HEK293 (cell line): ENCODE measurements around the gene STK40.

Experiments
- CTCF ChIA-PET: fragments of 350-600 bp; formaldehyde crosslinking; extraction: SDS; loops from one replicate; lab custom pipeline; 2021; ENCODE audit warnings: antibody characterized with exemption; lab: Yijun Ruan, JAX
- POLR2A ChIA-PET: fragments of 300-600 bp; formaldehyde crosslinking; extraction: SDS; loops from one replicate; lab custom pipeline; 2020; ENCODE audit warnings: antibody characterized with exemption, inconsistent platforms; lab: Yijun Ruan, JAX
- H3K27ac ChIP-seq: fragments of 200-500 bp; sonication (Bioruptor generic); 2 replicates; pipeline ENCODE4 v1.5.1; 2014; ENCODE audit warnings: low read depth, low read length, control low read depth, inconsistent platforms; ENCODE audit errors: extremely low read depth
- H3K36me3 ChIP-seq, 2 experiments: fragments of 200-500 bp in 1 of 2; sonication (Bioruptor generic) in 1 of 2; 1 replicate in 1 of 2; 2 replicates in 1 of 2; pipeline ENCODE4 v1.5.1; 2014 to 2017; ENCODE audit warnings: inconsistent platforms in 2 of 2, low read length in 2 of 2; ENCODE audit not compliant: control insufficient read depth in 2 of 2, insufficient read depth in 1 of 2
- H3K4me1 ChIP-seq: fragments of 200-500 bp; sonication (Bioruptor generic); 2 replicates; pipeline ENCODE4 v1.5.1; 2014; ENCODE audit warnings: mild to moderate bottlenecking, low read length, inconsistent platforms; ENCODE audit not compliant: control insufficient read depth, insufficient read depth
- H3K4me3 ChIP-seq: 2 replicates; pipeline ENCODE4 v1.5.1; 2011; ENCODE audit warnings: low read depth, mild to moderate bottlenecking, control low read depth, low read length, moderate library complexity
- H3K9me3 ChIP-seq: fragments of 200-500 bp; sonication (Bioruptor generic); 2 replicates; pipeline ENCODE4 v1.5.1; 2014; ENCODE audit warnings: low read depth, low read length, inconsistent platforms; ENCODE audit not compliant: control insufficient read depth, insufficient read depth
- HOXC10 ChIP-seq: sonication (generic); formaldehyde crosslinking; IDR thresholded peaks from 2 replicates; pipeline ENCODE4 v1.8.1; 2023; ENCODE audit warnings: mild to moderate bottlenecking, missing genetic modification reagents
- KLF1 ChIP-seq: fragments of 450-650 bp; formaldehyde crosslinking; IDR thresholded peaks from 2 replicates; pipeline ENCODE4 v1.5.1; 2016; ENCODE audit warnings: missing biosample characterization, missing genetic modification characterization
- TRIM28 ChIP-seq: IDR thresholded peaks from 2 replicates; pipeline ENCODE4 v1.6.1; 2011; ENCODE audit warnings: low read length, control low read depth, borderline replicate concordance
- ZNF132 ChIP-seq: fragments of 450-650 bp; formaldehyde crosslinking; IDR thresholded peaks from 2 replicates; pipeline ENCODE4 v1.5.1; 2017; ENCODE audit warnings: missing biosample characterization, missing genetic modification characterization, borderline replicate concordance
- ZNF174 ChIP-seq: fragments of 450-650 bp; formaldehyde crosslinking; IDR thresholded peaks from 2 replicates; pipeline ENCODE4 v1.5.0; 2017; ENCODE audit warnings: missing biosample characterization, mild to moderate bottlenecking, missing genetic modification characterization
- ZNF223 ChIP-seq: fragments of 450-650 bp; formaldehyde crosslinking; IDR thresholded peaks from 2 replicates; pipeline ENCODE4 v1.5.1; 2016; ENCODE audit warnings: missing biosample characterization, missing genetic modification characterization
- ZNF23 ChIP-seq: fragments of 450-650 bp; formaldehyde crosslinking; IDR thresholded peaks from 2 replicates; pipeline ENCODE4 v1.5.1; 2016; ENCODE audit warnings: missing biosample characterization, missing genetic modification characterization, borderline replicate concordance
- ZNF501 ChIP-seq: fragments of 450-650 bp; formaldehyde crosslinking; IDR thresholded peaks from 2 replicates; pipeline ENCODE4 v1.5.1; 2016; ENCODE audit warnings: missing biosample characterization, missing genetic modification characterization
- ZNF560 ChIP-seq: fragments of 450-650 bp; formaldehyde crosslinking; IDR thresholded peaks from 2 replicates; pipeline ENCODE4 v1.5.1; 2017; ENCODE audit warnings: missing biosample characterization, missing genetic modification characterization, borderline replicate concordance
- ZNF747 ChIP-seq: fragments of 450-650 bp; formaldehyde crosslinking; IDR thresholded peaks from 2 replicates; pipeline ENCODE4 v1.5.1; 2016; ENCODE audit warnings: missing biosample characterization, missing genetic modification characterization
- ZXDB ChIP-seq: fragments of 450-650 bp; formaldehyde crosslinking; IDR thresholded peaks from 2 replicates; pipeline ENCODE4 v1.5.1; 2016; ENCODE audit warnings: missing biosample characterization, missing genetic modification characterization
- TF ChIP-seq, protein P1 (sequence below): fragments of 450-650 bp; formaldehyde crosslinking; IDR thresholded peaks from 2 replicates; pipeline ENCODE4 v1.5.1; 2016; ENCODE audit warnings: missing biosample characterization, missing genetic modification characterization
- TF ChIP-seq, protein P2 (sequence below): fragments of 450-650 bp; formaldehyde crosslinking; IDR thresholded peaks from 2 replicates; pipeline ENCODE4 v1.5.1; 2016; ENCODE audit warnings: missing biosample characterization, missing genetic modification characterization, borderline replicate concordance
- TF ChIP-seq, protein P3 (sequence below): fragments of 450-650 bp; formaldehyde crosslinking; IDR thresholded peaks from 2 replicates; pipeline ENCODE4 v1.5.1; 2016; ENCODE audit warnings: missing biosample characterization, missing genetic modification characterization
- TF ChIP-seq, protein P4 (sequence below): IDR thresholded peaks from 2 replicates; pipeline ENCODE4 v1.6.1; 2011; ENCODE audit warnings: mild to moderate bottlenecking, low read depth, low read length, borderline replicate concordance

Gene STK40

DNA sequence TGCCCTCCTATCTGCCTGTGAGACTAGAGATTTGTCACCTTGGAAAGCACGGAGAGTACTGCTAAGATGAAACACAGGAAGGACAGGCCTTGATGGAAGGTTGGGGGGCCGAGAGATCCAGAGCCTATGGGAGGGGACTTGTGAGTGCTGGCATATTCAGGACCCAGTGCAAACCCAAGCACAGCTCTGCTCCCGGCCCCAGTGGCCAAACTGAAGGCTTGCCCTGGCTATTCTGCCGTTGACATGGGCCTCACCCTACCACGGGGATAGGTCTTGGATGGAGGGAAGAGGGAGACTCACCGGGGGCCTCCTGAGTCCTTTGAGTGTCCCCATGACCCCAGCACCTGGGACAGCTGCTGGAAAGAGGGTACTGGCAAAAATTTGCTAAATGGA is 57.6 kb downstream of the STK40 start:
- ChIA-PET POLR2A (no interaction called here), CTCF (no interaction called here)
- Histone ChIP-seq H3K4me3 (no peak overlapping the region), H3K36me3 (no peaks in the 10 kb centered on the region), H3K27ac (no peak overlapping the region), H3K9me3 (no peaks in the 10 kb centered on the region), H3K4me1 (no peaks in the 10 kb centered on the region; the same call in 1 of the 2 replicates)
- TF ChIP-seq, protein P1, sequence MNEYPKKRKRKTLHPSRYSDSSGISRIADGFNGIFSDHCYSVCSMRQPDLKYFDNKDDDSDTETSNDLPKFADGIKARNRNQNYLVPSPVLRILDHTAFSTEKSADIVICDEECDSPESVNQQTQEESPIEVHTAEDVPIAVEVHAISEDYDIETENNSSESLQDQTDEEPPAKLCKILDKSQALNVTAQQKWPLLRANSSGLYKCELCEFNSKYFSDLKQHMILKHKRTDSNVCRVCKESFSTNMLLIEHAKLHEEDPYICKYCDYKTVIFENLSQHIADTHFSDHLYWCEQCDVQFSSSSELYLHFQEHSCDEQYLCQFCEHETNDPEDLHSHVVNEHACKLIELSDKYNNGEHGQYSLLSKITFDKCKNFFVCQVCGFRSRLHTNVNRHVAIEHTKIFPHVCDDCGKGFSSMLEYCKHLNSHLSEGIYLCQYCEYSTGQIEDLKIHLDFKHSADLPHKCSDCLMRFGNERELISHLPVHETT (tag by site-specific recombination): no peak
- TF ChIP-seq ZNF174 (tag by site-specific recombination): no peak
- no peak for TF ChIP-seq ZNF560 (tag by site-specific recombination)
- TF ChIP-seq, protein P2, sequence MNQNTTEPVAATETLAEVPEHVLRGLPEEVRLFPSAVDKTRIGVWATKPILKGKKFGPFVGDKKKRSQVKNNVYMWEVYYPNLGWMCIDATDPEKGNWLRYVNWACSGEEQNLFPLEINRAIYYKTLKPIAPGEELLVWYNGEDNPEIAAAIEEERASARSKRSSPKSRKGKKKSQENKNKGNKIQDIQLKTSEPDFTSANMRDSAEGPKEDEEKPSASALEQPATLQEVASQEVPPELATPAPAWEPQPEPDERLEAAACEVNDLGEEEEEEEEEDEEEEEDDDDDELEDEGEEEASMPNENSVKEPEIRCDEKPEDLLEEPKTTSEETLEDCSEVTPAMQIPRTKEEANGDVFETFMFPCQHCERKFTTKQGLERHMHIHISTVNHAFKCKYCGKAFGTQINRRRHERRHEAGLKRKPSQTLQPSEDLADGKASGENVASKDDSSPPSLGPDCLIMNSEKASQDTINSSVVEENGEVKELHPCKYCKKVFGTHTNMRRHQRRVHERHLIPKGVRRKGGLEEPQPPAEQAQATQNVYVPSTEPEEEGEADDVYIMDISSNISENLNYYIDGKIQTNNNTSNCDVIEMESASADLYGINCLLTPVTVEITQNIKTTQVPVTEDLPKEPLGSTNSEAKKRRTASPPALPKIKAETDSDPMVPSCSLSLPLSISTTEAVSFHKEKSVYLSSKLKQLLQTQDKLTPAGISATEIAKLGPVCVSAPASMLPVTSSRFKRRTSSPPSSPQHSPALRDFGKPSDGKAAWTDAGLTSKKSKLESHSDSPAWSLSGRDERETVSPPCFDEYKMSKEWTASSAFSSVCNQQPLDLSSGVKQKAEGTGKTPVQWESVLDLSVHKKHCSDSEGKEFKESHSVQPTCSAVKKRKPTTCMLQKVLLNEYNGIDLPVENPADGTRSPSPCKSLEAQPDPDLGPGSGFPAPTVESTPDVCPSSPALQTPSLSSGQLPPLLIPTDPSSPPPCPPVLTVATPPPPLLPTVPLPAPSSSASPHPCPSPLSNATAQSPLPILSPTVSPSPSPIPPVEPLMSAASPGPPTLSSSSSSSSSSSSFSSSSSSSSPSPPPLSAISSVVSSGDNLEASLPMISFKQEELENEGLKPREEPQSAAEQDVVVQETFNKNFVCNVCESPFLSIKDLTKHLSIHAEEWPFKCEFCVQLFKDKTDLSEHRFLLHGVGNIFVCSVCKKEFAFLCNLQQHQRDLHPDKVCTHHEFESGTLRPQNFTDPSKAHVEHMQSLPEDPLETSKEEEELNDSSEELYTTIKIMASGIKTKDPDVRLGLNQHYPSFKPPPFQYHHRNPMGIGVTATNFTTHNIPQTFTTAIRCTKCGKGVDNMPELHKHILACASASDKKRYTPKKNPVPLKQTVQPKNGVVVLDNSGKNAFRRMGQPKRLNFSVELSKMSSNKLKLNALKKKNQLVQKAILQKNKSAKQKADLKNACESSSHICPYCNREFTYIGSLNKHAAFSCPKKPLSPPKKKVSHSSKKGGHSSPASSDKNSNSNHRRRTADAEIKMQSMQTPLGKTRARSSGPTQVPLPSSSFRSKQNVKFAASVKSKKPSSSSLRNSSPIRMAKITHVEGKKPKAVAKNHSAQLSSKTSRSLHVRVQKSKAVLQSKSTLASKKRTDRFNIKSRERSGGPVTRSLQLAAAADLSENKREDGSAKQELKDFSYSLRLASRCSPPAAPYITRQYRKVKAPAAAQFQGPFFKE (tag by site-specific recombination): no peak

DNA sequence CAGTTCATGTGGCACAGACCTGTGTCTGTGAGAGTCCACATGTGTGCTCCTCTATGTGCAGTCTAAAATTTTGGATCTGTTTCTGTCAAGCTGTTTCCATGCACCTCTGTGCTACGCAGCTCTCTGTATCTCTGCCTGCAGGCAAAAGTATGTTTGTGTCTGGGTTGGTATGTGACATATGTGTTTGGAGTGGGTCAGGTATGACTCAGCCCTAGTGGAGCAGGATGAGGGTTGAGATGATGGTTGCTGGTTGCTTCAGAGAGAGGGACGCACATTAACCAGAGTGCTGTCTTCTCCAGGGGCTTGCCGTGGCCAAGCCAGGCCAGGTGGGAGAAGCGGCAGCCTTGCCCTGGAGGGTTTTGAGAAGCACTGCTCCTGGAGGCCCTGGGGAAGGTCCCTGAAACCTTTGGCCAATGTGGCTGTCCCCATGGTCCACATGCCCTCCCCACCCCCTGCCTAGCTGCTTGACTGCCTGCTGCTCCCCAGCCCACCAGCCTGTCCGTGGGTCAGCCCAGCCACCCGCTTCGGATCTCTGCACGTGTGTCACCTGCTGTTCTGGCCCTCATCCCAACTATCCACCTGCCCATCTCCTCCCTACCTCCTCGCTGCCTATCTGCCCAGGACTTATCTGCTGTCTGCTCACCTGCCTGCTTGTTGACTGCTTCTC is 58.2 kb downstream of the STK40 start:
- no peaks in the 10 kb centered on the region; the same call in 1 of the 2 replicates for H3K4me1 ChIP-seq
- POLR2A ChIA-PET: no interaction called here
- CTCF ChIA-PET: interaction anchor here (1.5 kb wide), 1 partner anchor 15 kb away, joined by 5 read pairs; no protein-coding TSS in a partner anchor

DNA sequence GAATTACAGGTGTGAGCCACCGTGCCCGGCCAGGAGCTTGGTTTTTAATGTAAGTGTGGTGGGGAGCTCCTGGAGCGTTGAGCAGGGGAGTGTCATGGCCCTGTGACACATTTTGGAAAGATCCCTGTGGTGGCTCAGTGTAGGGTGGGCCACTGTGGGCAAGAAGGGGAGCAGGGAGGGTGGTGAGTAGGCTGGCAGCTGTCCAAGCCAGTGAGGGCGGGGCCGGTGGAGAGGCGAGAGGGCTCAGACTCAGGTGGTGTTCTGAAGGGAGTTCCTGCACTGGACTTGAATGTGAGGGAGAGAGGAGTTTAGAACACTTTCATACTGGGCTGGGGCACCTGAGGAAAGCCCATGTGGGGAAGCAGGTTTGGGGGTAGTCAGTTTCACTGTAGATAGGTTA is 59.2 kb downstream of the STK40 start:
- Histone ChIP-seq H3K36me3 (peaks cover 0 to 2% of the 10 kb centered on the region in 2 experiments; a peak in 1 of 3 replicates), H3K9me3 (no peaks in the 10 kb centered on the region), H3K4me1 (no peaks in the 10 kb centered on the region; the same call in 1 of the 2 replicates), H3K27ac (no peak overlapping the region), H3K4me3 (no peak overlapping the region)
- ChIA-PET CTCF (interaction anchor here (1.0 to 1.5 kb wide), 2 partner anchors 9 to 16 kb away, joined by 3 to 5 read pairs; no protein-coding TSS in a partner anchor), POLR2A (no interaction called here)
- TF ChIP-seq ZXDB (tag by site-specific recombination): no peak
- TF ChIP-seq, protein P3, sequence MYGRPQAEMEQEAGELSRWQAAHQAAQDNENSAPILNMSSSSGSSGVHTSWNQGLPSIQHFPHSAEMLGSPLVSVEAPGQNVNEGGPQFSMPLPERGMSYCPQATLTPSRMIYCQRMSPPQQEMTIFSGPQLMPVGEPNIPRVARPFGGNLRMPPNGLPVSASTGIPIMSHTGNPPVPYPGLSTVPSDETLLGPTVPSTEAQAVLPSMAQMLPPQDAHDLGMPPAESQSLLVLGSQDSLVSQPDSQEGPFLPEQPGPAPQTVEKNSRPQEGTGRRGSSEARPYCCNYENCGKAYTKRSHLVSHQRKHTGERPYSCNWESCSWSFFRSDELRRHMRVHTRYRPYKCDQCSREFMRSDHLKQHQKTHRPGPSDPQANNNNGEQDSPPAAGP (tag by site-specific recombination): peak; percentile 75; the same call in 1 of the 2 replicates
- TF ChIP-seq HOXC10: no peak
- TF ChIP-seq, protein P4, sequence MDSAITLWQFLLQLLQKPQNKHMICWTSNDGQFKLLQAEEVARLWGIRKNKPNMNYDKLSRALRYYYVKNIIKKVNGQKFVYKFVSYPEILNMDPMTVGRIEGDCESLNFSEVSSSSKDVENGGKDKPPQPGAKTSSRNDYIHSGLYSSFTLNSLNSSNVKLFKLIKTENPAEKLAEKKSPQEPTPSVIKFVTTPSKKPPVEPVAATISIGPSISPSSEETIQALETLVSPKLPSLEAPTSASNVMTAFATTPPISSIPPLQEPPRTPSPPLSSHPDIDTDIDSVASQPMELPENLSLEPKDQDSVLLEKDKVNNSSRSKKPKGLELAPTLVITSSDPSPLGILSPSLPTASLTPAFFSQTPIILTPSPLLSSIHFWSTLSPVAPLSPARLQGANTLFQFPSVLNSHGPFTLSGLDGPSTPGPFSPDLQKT: no peak
- peak; percentile 72; the same call in 1 of the 2 replicates for TF ChIP-seq KLF1 (tag by site-specific recombination)

More for the DNA sequence above, 58.2 kb downstream of the STK40 start:
- Histone ChIP-seq H3K36me3 (no peaks in the 10 kb centered on the region), H3K4me3 (no peak overlapping the region), H3K9me3 (no peaks in the 10 kb centered on the region), H3K27ac (no peak overlapping the region)
- no peak for TF ChIP-seq ZNF23 (tag by site-specific recombination)
- TF ChIP-seq TRIM28: no peak
- TF ChIP-seq ZNF747 (tag by site-specific recombination): no peak
- TF ChIP-seq ZNF223 (tag by site-specific recombination): no peak
- TF ChIP-seq ZNF501 (tag by site-specific recombination): no peak
- no peak for TF ChIP-seq ZNF132 (tag by site-specific recombination)
